ENCODE measurements around the gene WWP2. TPM values are rescaled to one million over a fixed set of nuclear protein-coding genes. Genes with fewer than 3 reads are reported as not detected.

WWP2 gene
- total and polyA plus RNA-seq, 11 donors: 8.4 to 33.2 (median 23.5) TPM

GRCh38 chr16:69930117-69930776 is 168.1 kb downstream of the WWP2 start:
- intact Hi-C loops (cut with DNase I): loop anchor here in 8 of 10 donors (1.0 to 2.0 kb wide), 4 partner anchors 39 to 135 kb away; no protein-coding TSS in a partner anchor
- no peak overlapping the region for H3K4me3 ChIP-seq
- H3K36me3 ChIP-seq: peaks cover 0 to 89% (median 60%) of the 10 kb centered on the region in 9 donors
- TF ChIP-seq POLR2A (IDR thresholded peaks at IDR 0.05): no peak
- TF ChIP-seq, protein P1, sequence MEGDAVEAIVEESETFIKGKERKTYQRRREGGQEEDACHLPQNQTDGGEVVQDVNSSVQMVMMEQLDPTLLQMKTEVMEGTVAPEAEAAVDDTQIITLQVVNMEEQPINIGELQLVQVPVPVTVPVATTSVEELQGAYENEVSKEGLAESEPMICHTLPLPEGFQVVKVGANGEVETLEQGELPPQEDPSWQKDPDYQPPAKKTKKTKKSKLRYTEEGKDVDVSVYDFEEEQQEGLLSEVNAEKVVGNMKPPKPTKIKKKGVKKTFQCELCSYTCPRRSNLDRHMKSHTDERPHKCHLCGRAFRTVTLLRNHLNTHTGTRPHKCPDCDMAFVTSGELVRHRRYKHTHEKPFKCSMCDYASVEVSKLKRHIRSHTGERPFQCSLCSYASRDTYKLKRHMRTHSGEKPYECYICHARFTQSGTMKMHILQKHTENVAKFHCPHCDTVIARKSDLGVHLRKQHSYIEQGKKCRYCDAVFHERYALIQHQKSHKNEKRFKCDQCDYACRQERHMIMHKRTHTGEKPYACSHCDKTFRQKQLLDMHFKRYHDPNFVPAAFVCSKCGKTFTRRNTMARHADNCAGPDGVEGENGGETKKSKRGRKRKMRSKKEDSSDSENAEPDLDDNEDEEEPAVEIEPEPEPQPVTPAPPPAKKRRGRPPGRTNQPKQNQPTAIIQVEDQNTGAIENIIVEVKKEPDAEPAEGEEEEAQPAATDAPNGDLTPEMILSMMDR (IDR thresholded peaks at IDR 0.05): peak; percentile 69 to 87 (median 78)
- peak overlapping the region in 1 of 12 donors; percentile 6 for H3K27ac ChIP-seq
- DNase-seq (peak in 4 of 5 donors; percentile 50 to 72 (median 58)), ATAC-seq (peak; percentile 64 to 80 (median 77))
- H3K27me3 ChIP-seq: no peaks in the 10 kb centered on the region
- H3K9me3 ChIP-seq: no peaks in the 10 kb centered on the region
- WGBS, 4 donors: 66 to 75% (median 71%) methylated on average over 12 of the region's 12 CpGs
- peaks cover 3 to 51% (median 28%) of the 10 kb centered on the region in 12 donors for H3K4me1 ChIP-seq

DNA sequence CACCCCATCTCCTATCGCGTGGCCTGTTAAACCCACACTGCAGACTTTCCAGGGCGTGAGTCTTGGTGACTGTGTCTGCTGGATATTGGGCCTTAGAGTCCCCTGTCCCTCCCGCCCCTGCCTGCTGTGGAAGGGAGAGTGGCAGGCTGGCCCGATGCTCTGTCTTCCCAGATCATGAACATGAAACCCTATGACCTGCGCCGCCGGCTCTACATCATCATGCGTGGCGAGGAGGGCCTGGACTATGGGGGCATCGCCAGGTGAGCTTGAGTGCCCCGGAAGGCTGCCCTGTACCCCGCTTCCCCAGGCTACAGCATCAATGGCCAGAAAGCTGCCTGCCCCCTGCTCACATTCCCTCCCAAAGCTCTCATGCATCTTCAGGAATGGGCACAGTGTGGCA is 169.5 kb downstream of the WWP2 start:
- peaks cover 0 to 37% (median 17%) of the 10 kb centered on the region in 12 donors for H3K4me1 ChIP-seq
- H3K9me3 ChIP-seq: no peaks in the 10 kb centered on the region
- WGBS, 4 donors: 93 to 97% (median 95%) methylated on average over 9 to 13 of the region's 13 CpGs
- ATAC-seq (no peak), DNase-seq (no peak)
- intact Hi-C loops (cut with DNase I): loop anchor here in 3 of 10 donors (2.0 kb wide), 3 partner anchors 41 to 137 kb away; no protein-coding TSS in a partner anchor
- H3K27me3 ChIP-seq: no peaks in the 10 kb centered on the region
- no peak overlapping the region for H3K4me3 ChIP-seq
- peaks cover 0 to 91% (median 73%) of the 10 kb centered on the region in 9 donors for H3K36me3 ChIP-seq
- TF ChIP-seq, protein P1 (IDR thresholded peaks at IDR 0.05): no peak
- no peak for TF ChIP-seq POLR2A (IDR thresholded peaks at IDR 0.05)
- H3K27ac ChIP-seq: no peak overlapping the region

DNA sequence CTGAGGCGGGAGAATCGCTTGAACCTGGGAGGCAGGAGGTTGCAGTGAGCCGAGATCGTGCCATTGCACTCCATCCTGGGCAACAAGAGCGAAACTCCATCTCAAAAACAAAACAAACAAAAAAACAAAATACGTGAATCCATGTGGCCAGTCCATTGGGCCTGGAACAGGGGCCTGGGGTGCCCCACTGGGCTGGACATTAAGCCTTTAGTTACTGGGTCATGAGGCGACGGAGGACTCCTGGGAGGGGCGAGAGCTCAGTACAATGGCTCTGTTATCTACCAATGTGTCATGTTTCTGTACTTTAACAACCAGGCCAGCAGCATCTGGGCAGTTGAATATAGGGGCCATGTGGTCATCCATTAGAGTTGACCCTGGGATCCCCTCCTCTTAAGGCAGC is 170.1 kb downstream of the WWP2 start:
- intact Hi-C loops (cut with DNase I): no loop called here
- peaks cover 0 to 91% (median 79%) of the 10 kb centered on the region in 9 donors for H3K36me3 ChIP-seq
- WGBS, 4 donors: 82 to 89% (median 87%) methylated on average over 9 of the region's 9 CpGs

More for the DNA sequence above, 170.1 kb downstream of the WWP2 start:
- ATAC-seq (no peak), DNase-seq (no peak)
- H3K9me3 ChIP-seq: no peaks in the 10 kb centered on the region
- H3K4me3 ChIP-seq: no peak overlapping the region
- TF ChIP-seq, protein P1 (IDR thresholded peaks at IDR 0.05): no peak
- TF ChIP-seq POLR2A (IDR thresholded peaks at IDR 0.05): no peak
- H3K4me1 ChIP-seq: peaks cover 0 to 31% (median 14%) of the 10 kb centered on the region in 12 donors
- no peak overlapping the region for H3K27ac ChIP-seq
- H3K27me3 ChIP-seq: no peaks in the 10 kb centered on the region
